ENCODE results near the gene SPECC1.

SPECC1 gene

DNA sequence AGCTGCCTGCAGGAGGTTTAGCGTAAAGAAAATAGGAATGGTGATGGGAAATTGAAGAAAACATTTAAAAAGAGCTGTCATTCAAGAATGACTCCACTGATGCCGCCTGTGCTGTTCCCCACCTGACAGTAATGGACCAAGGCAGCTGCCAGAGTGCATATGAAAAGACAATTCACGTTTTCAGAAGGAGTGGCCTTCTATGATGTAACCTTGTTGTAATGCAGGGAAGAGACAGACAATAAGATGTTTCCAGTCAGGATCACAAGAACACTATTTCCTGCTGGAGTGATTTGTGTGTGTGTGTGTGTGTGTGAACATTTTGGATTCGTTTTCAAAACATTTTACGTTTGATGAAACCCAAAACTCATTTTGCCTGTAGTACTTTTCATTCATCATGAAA, 254.4 kb downstream of the SPECC1 start:
- no peak overlapping the region for H3K4me3 ChIP-seq (ENCODE audit: low read length)
- TF ChIP-seq, protein P1, sequence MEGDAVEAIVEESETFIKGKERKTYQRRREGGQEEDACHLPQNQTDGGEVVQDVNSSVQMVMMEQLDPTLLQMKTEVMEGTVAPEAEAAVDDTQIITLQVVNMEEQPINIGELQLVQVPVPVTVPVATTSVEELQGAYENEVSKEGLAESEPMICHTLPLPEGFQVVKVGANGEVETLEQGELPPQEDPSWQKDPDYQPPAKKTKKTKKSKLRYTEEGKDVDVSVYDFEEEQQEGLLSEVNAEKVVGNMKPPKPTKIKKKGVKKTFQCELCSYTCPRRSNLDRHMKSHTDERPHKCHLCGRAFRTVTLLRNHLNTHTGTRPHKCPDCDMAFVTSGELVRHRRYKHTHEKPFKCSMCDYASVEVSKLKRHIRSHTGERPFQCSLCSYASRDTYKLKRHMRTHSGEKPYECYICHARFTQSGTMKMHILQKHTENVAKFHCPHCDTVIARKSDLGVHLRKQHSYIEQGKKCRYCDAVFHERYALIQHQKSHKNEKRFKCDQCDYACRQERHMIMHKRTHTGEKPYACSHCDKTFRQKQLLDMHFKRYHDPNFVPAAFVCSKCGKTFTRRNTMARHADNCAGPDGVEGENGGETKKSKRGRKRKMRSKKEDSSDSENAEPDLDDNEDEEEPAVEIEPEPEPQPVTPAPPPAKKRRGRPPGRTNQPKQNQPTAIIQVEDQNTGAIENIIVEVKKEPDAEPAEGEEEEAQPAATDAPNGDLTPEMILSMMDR (IDR thresholded peaks at IDR 0.05; ENCODE audit: insufficient read depth, low read depth, low read length, missing control alignments), result no peak
- peak; percentile 84 for DNase-seq (ENCODE audit: low read depth)

DNA sequence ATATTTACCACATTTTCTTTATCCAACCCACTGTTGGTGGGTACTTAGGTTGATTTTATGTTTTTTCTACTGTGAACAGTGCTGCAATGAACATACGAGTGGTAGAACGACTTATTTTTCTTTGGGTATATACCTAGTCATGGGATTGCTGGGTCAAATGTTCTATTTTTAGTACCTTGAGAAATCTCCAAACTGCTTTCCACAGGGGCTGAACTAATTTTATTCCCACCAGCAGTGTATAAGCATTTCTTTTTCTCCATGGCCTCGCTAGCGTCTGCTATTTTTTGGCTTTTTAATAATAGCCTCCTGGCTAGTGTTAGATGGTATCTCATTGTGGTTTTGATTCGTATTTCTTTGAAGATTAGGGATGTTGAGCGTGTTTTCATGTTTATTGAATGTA, 255.8 kb downstream of the SPECC1 start:
- TF ChIP-seq, protein P1 (IDR thresholded peaks at IDR 0.05; ENCODE audit: insufficient read depth, low read depth, low read length, missing control alignments), result no peak
- no peak for DNase-seq (ENCODE audit: low read depth)
- H3K4me3 ChIP-seq (ENCODE audit: low read length), result no peak overlapping the region

DNA sequence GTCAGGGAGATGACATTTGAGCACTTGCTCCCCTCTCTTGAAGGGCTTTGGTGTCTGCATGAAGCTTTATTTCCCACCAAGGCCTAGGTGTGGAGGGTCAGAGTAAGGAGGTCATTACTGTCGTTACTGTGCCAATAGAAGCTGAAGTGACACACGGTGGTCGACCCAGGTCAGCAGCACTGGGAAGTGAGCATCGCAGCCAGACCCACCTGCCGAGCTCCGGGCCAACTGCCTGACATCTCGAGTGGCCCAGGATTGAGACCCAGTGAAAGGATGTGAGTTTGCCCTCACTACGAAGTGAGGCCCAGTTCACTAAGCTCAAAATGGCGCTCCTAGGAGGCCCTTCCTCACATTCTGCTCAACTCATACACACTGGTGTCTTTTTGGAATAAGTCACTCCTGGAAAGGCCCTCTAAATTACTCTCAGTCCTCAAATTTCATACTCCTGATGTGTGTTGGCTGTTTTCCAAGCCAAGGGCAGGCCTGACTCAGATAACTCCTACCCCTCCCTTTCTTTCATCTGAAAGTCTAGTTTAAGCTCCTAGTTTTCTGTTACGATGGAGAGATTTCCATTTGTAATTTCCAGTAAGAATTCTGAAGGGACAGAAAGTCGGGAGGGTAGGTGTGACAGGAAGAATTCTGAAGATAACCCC, 257.8 kb downstream of the SPECC1 start:
- peak; percentile 82 for DNase-seq (ENCODE audit: low read depth)
- TF ChIP-seq, protein P1 (IDR thresholded peaks at IDR 0.05; ENCODE audit: insufficient read depth, low read depth, low read length, missing control alignments), result no peak
- H3K4me3 ChIP-seq (ENCODE audit: low read length), result no peak overlapping the region

DNA sequence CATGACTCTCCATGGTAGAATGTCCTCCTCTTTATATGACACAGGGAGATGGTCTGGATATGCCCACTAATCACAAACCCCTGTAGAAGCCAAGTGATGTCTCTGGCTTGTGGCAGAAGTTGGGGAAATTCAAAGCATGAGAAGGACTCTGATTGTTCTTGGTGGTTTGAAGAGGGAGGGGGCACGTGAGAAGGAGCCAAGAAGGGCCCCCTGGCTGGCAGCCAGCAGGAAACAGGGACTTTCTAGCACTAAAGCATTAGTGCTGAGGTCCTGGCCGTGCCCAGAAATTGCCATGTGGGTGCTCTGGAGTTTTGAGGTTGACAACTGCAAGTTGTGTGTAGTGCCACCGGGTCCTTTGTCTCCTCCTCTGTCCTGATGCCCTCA, 258.3 kb downstream of the SPECC1 start:
- TF ChIP-seq, protein P1 (IDR thresholded peaks at IDR 0.05; ENCODE audit: insufficient read depth, low read depth, low read length, missing control alignments), result no peak
- H3K4me3 ChIP-seq (ENCODE audit: low read length), result no peak overlapping the region
- no peak for DNase-seq (ENCODE audit: low read depth)

DNA sequence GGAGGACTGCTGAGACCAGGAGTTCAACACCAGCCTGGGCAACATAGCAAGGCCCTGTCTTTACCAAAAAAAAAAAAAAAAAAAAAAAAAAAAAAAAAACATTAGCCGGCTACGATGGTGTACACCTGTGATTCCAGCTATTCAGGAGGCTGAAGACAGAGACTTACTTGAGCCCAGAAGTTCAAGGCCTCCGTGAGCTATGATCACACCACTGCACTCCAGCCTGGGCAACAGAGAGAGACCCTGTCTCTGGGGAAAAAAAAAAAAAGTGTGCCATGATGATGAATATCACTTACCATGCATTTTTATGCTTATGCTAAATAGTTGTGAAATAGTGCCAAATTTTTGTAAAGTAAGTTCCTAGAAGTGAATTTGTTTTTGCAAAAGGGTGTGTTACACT, 261.2 kb downstream of the SPECC1 start:
- TF ChIP-seq, protein P1 (IDR thresholded peaks at IDR 0.05; ENCODE audit: insufficient read depth, low read depth, low read length, missing control alignments), result no peak
- no peak overlapping the region for H3K4me3 ChIP-seq (ENCODE audit: low read length)
- no peak for DNase-seq (ENCODE audit: low read depth)

DNA sequence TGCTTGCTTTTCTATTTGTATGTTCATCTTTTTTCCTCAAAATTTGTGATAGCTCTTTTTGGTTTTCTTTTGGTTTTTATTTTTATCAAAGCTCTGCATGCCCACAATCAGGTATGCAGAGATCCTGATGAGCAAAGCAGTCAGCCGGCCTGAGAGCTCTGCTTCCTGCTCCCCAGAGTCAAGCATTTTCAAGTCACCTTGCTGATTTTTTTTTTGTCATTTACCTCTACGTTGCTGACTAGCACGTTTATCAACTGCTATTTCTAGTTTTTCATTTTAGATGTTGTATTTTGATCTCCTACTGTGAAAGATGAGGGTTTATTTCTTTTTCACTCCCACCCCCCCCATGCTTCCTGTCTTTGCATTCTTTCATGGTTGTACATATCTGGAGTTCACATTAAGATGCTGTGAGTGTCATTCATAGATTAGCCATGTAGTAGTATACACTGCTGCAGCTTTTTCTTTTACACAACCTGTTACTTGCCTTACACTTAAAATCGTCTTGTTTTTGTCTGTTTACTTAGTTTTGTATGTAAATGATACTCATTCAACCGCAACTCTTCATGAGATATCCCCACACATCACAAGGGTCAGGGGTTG, 262.0 kb downstream of the SPECC1 start:
- TF ChIP-seq, protein P1 (IDR thresholded peaks at IDR 0.05; ENCODE audit: insufficient read depth, low read depth, low read length, missing control alignments), result no peak
- H3K4me3 ChIP-seq (ENCODE audit: low read length), result no peak overlapping the region
- no peak for DNase-seq (ENCODE audit: low read depth)

All from epithelial cell of esophagus (primary cell).